Measurements from ENCODE around the gene UNKL.

DNA sequence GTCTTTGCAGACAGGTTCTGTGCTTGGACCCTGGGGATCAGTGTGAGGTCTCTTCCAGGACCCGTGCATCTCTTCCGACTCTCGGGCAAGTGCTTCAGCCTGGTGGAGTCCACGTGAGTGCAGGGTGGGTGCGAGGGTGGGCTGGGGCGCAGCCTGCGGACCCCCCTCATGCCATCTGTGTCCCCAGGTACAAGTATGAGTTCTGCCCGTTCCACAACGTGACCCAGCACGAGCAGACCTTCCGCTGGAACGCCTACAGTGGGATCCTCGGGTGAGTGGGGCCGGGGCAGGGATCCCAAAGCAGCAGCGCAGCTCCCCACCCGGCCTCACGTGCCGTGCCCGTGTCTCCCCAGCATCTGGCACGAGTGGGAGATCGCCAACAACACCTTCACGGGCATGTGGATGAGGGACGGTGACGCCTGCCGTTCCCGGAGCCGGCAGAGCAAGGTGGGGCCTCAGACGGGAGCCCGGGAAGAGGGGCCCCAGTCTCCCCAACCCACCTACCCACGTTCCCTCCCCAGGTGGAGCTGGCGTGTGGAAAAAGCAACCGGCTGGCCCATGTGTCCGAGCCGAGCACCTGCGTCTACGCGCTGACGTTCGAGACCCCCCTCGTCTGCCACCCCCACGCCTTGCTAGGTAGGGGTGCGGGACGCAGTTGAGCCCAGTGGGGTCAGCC is 52.7 kb downstream of the UNKL start:
- TF ChIP-seq CTCF (IDR thresholded peaks at IDR 0.05) (no peak), EZH2 (IDR thresholded peaks at IDR 0.05; ENCODE audit: borderline replicate concordance, insufficient read depth, low read depth, low read length, poor library complexity, severe bottlenecking) (no peak)

Measured in B cell (primary cell).